Measurements from ENCODE around the gene ITGA5. TPM values are rescaled to one million over a fixed set of nuclear protein-coding genes. Genes with fewer than 3 reads are reported as not detected.

Gene ITGA5
- total RNA-seq, 1 experiment from 2014 or later, result 49.7 TPM

DNA sequence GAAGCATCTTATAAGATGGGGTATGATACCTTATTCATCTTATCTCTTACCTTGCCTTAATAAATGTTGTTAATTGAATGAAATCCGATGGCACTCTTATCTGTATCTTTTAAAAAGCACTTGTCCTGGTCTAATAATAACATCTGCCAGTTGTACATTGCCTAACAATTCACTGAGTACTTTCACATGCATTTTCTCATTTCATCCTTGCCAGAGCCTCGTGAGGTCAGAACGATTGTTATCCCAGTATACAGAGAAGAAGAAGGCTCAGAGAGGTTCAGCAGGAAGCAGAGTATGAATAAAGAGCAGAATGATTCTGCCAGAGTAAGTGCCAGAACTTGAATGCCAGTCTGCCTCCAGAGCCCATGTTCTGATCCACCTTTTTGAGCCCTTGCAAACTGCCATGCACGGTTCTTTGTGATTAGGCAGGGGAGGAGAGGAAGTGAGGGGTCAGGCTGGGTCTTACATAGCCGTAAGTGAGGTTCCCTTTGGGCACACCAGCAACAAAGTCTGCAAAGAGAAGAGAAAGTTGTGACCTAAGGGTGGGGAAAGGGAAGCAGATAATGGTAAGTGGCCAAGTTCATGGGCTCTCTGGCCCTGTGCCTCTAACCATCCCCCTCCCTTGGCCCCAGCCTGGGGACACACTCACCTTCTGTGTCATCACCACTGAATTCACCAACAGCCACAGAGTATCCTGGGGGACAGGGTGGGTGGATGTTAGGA lies 11.7 kb downstream of the ITGA5 start:
- RAD21 ChIA-PET (ENCODE audit: low non-redundant PET in 1 of 2, low total read pairs in 2 of 2, uncharacterized antibody in 2 of 2, unreplicated experiment in 2 of 2), result no interaction called here
- TF ChIP-seq ZFX (IDR thresholded peaks at IDR 0.05) (no peak), SRF (IDR thresholded peaks at IDR 0.05; ENCODE audit: low read depth) (no peak)
- intact Hi-C loops (cut with micrococcal nuclease), result no loop called here
- Histone ChIP-seq H4K20me1 (ENCODE audit: insufficient read depth) (no peaks in the 10 kb centered on the region), H3K79me2 (ENCODE audit: insufficient read depth, low read length) (no peaks in the 10 kb centered on the region), H3K9ac (ENCODE audit: low read length) (no peak overlapping the region), H3K4me3 (replicated peaks in 1 of 2; ENCODE audit: low read depth in 1 of 2, low read length in 2 of 2) (no peak overlapping the region), H3K4me2 (ENCODE audit: low read length) (no peak overlapping the region), H2AFZ (ENCODE audit: low read depth, low read length, poor library complexity, severe bottlenecking) (no peak overlapping the region), H3K4me1 (ENCODE audit: control insufficient read depth in 1 of 2, insufficient read depth in 2 of 2, low read length in 2 of 2) (peaks cover 0 to 10% of the 10 kb centered on the region in 2 experiments; a peak in 2 of 4 replicates), H3K9me3 (ENCODE audit: control insufficient read depth in 1 of 2, insufficient read depth in 1 of 2, low read depth in 1 of 2, low read length in 2 of 2) (no peaks in the 10 kb centered on the region), H3K27ac (ENCODE audit: low read depth, low read length) (no peak overlapping the region), H3K9me2 (ENCODE audit: insufficient read depth) (no peaks in the 10 kb centered on the region), H3K27me3 (ENCODE audit: insufficient read depth, low read length) (no peaks in the 10 kb centered on the region), H3K36me3 (ENCODE audit: control insufficient read depth in 1 of 2, insufficient read depth in 2 of 2, low read length in 2 of 2) (peaks cover 31 to 48% of the 10 kb centered on the region in 2 experiments)
- no TSS peak for BruUV-seq (replicated peaks)
- ATAC-seq (no peak), DNase-seq (ENCODE audit: low read depth, low spot score) (no peak)
- CTCF ChIA-PET, result interaction anchor here (1.3 kb wide), 1 partner anchor 8 kb away, joined by 8 read pairs; no protein-coding TSS in a partner anchor
- POLR2A ChIA-PET, result no interaction called here

DNA sequence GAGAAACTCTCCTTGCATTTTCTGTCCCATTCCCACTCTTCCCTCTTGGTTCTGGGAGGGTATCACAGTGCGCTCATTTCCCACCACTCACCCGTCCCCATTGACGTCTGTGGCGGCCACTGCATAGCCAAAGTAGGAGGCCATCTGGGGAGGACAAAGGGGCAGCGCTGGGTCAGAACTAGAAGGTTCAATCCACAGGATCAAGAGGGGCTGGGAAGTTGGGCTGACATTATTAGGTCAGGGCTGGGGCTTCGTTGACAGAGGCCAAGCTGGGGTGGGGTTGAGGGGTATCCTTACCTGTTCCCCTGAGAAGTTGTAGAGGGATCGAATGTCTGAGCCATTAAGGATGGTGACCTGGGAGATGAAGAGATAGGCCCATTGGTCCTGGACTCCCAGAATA lies 13.5 kb downstream of the ITGA5 start:
- peaks cover 43 to 60% of the 10 kb centered on the region in 2 experiments for H3K36me3 ChIP-seq (ENCODE audit: control insufficient read depth in 1 of 2, insufficient read depth in 2 of 2, low read length in 2 of 2)
- TF ChIP-seq SIN3A (IDR thresholded peaks at IDR 0.05; ENCODE audit: low read depth) (no peak), EZH2phosphoT487 (IDR thresholded peaks at IDR 0.05; ENCODE audit: borderline replicate concordance) (no peak), ELF1 (IDR thresholded peaks at IDR 0.05; ENCODE audit: borderline replicate concordance, low read depth) (no peak), CBX3 (IDR thresholded peaks at IDR 0.05; ENCODE audit: low read depth) (no peak), FOSL1 (IDR thresholded peaks at IDR 0.05; ENCODE audit: low read depth) (no peak), EGR1 (IDR thresholded peaks at IDR 0.05; ENCODE audit: low read depth) (no peak), POLR2AphosphoS5 (IDR thresholded peaks at IDR 0.05; ENCODE audit: low read depth, low read length) (no peak), ZNF274 (IDR thresholded peaks at IDR 0.05; ENCODE audit: low read depth, low read length) (no peak), RAD21 (IDR thresholded peaks at IDR 0.05; ENCODE audit: low read depth) (no peak), YY1 (IDR thresholded peaks at IDR 0.05; ENCODE audit: extremely low read depth, insufficient replicate concordance, low read depth, low read length) (no peak)
- TF ChIP-seq, protein P1, sequence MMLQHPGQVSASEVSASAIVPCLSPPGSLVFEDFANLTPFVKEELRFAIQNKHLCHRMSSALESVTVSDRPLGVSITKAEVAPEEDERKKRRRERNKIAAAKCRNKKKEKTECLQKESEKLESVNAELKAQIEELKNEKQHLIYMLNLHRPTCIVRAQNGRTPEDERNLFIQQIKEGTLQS (IDR thresholded peaks at IDR 0.05), result no peak
- TF ChIP-seq, protein P2, sequence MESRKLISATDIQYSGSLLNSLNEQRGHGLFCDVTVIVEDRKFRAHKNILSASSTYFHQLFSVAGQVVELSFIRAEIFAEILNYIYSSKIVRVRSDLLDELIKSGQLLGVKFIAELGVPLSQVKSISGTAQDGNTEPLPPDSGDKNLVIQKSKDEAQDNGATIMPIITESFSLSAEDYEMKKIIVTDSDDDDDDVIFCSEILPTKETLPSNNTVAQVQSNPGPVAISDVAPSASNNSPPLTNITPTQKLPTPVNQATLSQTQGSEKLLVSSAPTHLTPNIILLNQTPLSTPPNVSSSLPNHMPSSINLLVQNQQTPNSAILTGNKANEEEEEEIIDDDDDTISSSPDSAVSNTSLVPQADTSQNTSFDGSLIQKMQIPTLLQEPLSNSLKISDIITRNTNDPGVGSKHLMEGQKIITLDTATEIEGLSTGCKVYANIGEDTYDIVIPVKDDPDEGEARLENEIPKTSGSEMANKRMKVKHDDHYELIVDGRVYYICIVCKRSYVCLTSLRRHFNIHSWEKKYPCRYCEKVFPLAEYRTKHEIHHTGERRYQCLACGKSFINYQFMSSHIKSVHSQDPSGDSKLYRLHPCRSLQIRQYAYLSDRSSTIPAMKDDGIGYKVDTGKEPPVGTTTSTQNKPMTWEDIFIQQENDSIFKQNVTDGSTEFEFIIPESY (IDR thresholded peaks at IDR 0.05; ENCODE audit: extremely low read depth, insufficient replicate concordance, low read length), result no peak
- TF ChIP-seq, protein P3, sequence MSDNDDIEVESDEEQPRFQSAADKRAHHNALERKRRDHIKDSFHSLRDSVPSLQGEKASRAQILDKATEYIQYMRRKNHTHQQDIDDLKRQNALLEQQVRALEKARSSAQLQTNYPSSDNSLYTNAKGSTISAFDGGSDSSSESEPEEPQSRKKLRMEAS (IDR thresholded peaks at IDR 0.05), result no peak
- TF ChIP-seq, protein P4, sequence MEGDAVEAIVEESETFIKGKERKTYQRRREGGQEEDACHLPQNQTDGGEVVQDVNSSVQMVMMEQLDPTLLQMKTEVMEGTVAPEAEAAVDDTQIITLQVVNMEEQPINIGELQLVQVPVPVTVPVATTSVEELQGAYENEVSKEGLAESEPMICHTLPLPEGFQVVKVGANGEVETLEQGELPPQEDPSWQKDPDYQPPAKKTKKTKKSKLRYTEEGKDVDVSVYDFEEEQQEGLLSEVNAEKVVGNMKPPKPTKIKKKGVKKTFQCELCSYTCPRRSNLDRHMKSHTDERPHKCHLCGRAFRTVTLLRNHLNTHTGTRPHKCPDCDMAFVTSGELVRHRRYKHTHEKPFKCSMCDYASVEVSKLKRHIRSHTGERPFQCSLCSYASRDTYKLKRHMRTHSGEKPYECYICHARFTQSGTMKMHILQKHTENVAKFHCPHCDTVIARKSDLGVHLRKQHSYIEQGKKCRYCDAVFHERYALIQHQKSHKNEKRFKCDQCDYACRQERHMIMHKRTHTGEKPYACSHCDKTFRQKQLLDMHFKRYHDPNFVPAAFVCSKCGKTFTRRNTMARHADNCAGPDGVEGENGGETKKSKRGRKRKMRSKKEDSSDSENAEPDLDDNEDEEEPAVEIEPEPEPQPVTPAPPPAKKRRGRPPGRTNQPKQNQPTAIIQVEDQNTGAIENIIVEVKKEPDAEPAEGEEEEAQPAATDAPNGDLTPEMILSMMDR (IDR thresholded peaks at IDR 0.05 in 2 of 3, conservative IDR thresholded peaks at IDR 0.05 in 1 of 3; ENCODE audit: borderline replicate concordance in 1 of 3, insufficient read depth in 1 of 3, low read depth in 2 of 3, low read length in 2 of 3), result no peak
- DNase-seq (ENCODE audit: low read depth, low spot score) (no peak), ATAC-seq (no peak)
- RAD21 ChIA-PET (ENCODE audit: low non-redundant PET in 1 of 2, low total read pairs in 2 of 2, uncharacterized antibody in 2 of 2, unreplicated experiment in 2 of 2), result no interaction called here
- intact Hi-C loops (cut with micrococcal nuclease), result no loop called here
- H3K9me2 ChIP-seq (ENCODE audit: insufficient read depth), result no peaks in the 10 kb centered on the region
- POLR2A ChIA-PET, result no interaction called here
- no peaks in the 10 kb centered on the region for H3K79me2 ChIP-seq (ENCODE audit: insufficient read depth, low read length)
- no peaks in the 10 kb centered on the region for H3K9me3 ChIP-seq (ENCODE audit: control insufficient read depth in 1 of 2, insufficient read depth in 1 of 2, low read depth in 1 of 2, low read length in 2 of 2)
- H2AFZ ChIP-seq (ENCODE audit: low read depth, low read length, poor library complexity, severe bottlenecking), result no peak overlapping the region
- H3K4me2 ChIP-seq (ENCODE audit: low read length), result no peak overlapping the region
- no peaks in the 10 kb centered on the region for H4K20me1 ChIP-seq (ENCODE audit: insufficient read depth)
- CTCF ChIA-PET, result interaction anchor here (0.7 kb wide), 1 partner anchor 9 kb away, joined by 3 read pairs; no protein-coding TSS in a partner anchor
- H3K27me3 ChIP-seq (ENCODE audit: insufficient read depth, low read length), result no peaks in the 10 kb centered on the region
- no peak overlapping the region for H3K9ac ChIP-seq (ENCODE audit: low read length)
- no peak overlapping the region for H3K27ac ChIP-seq (ENCODE audit: low read depth, low read length)
- BruUV-seq (replicated peaks), result no TSS peak
- no peak overlapping the region for H3K4me3 ChIP-seq (replicated peaks in 1 of 2; ENCODE audit: low read depth in 1 of 2, low read length in 2 of 2)
- H3K4me1 ChIP-seq (ENCODE audit: control insufficient read depth in 1 of 2, insufficient read depth in 2 of 2, low read length in 2 of 2), result no peaks in the 10 kb centered on the region
